ENCODE data around the gene EIF3D.

Gene EIF3D

GRCh38 chr22:36467946-36468345 is 61.0 kb downstream of the EIF3D start:
- FAIRE-seq, result peak; percentile 70

GRCh38 chr22:36467042-36467810 is 61.7 kb downstream of the EIF3D start:
- FAIRE-seq, result no peak
- no peak for DNase-seq (ENCODE audit: insufficient read length, low spot score)

More at GRCh38 chr22:36467946-36468345, 61.0 kb downstream of the EIF3D start:
- DNase-seq (ENCODE audit: insufficient read length, low spot score), result peak; percentile 81

- DNase-seq (ENCODE audit: insufficient read length, low spot score), result no peak
- no peak for FAIRE-seq
Measured at GRCh38 chr22:36466258-36466657, 62.7 kb downstream of the EIF3D start.

- peak; percentile 68 for DNase-seq (ENCODE audit: insufficient read length, low spot score)
- peak; percentile 46 for FAIRE-seq
Measured at GRCh38 chr22:36465232-36466021, 63.5 kb downstream of the EIF3D start.

- DNase-seq (ENCODE audit: insufficient read length, low spot score) (no peak), FAIRE-seq (no peak)
Measured at GRCh38 chr22:36464715-36465231, 64.2 kb downstream of the EIF3D start.

GRCh38 chr22:36463783-36464184 is 65.2 kb downstream of the EIF3D start:
- DNase-seq (ENCODE audit: insufficient read length, low spot score) (no peak), FAIRE-seq (no peak)

- FAIRE-seq (peak; percentile 94), DNase-seq (ENCODE audit: insufficient read length, low spot score) (peak; percentile 80)
Measured at GRCh38 chr22:36461665-36462649, 67.0 kb downstream of the EIF3D start.

All from HTR-8/SVneo (cell line).